Keratinocyte (primary cell): Measurements from ENCODE around the gene GPATCH1. TPM values are rescaled to one million over a fixed set of nuclear protein-coding genes. Genes with fewer than 3 reads are reported as not detected.

Experiments used
- DNase-seq: peaks from one replicate; pipeline ENCODE4 v3.0.0-alpha.2; 2011; ENCODE audit warnings: low read depth, missing footprints, low spot score
- FAIRE-seq: peaks from 2 replicates; lab custom pipeline; 2011; peaks lifted over from hg19 to GRCh38; lab: Jason Lieb, UNC
- H2AFZ ChIP-seq: 2 replicates; pipeline ENCODE4 v1.6.0; 2012; ENCODE audit warnings: low read length, control low read depth, inconsistent platforms; ENCODE audit not compliant: control insufficient read depth
- H3K27ac ChIP-seq: 2 replicates; pipeline ENCODE4 v1.5.1; 2011; ENCODE audit warnings: low read length; ENCODE audit not compliant: control insufficient read depth, insufficient read depth
- H3K27me3 ChIP-seq: 3 replicates; pipeline ENCODE4 v1.6.0; 2011; ENCODE audit warnings: low read length; ENCODE audit not compliant: control insufficient read depth, insufficient read depth; ENCODE audit errors: extremely low read depth
- H3K36me3 ChIP-seq, 2 experiments: 2 replicates in 1 of 2; 3 replicates in 1 of 2; pipeline ENCODE4 v1.5.1; 2011; ENCODE audit warnings: low read length in 2 of 2, mild to moderate bottlenecking in 1 of 2; ENCODE audit not compliant: control insufficient read depth in 2 of 2, insufficient read depth in 2 of 2; ENCODE audit errors: extremely low read depth in 1 of 2
- H3K4me1 ChIP-seq: 3 replicates; pipeline ENCODE4 v1.5.1; 2011; ENCODE audit warnings: low read length; ENCODE audit not compliant: control insufficient read depth, insufficient read depth; ENCODE audit errors: extremely low read depth
- H3K4me2 ChIP-seq: 3 replicates; pipeline ENCODE4 v1.6.0; 2011; ENCODE audit warnings: low read depth, low read length; ENCODE audit not compliant: control insufficient read depth, insufficient read depth; ENCODE audit errors: extremely low read depth
- H3K4me3 ChIP-seq, 3 experiments: fragments of 200-600 bp in 1 of 3; sonication (generic) in 1 of 3; 2 replicates in 2 of 3; 3 replicates in 1 of 3; pipeline ENCODE4 v1.5.1; 2011 to 2016; ENCODE audit warnings: low read length in 3 of 3, mild to moderate bottlenecking in 3 of 3, control low read depth in 2 of 3, inconsistent platforms in 1 of 3, low read depth in 1 of 3, mixed read lengths in 1 of 3, mixed run types in 1 of 3, moderate library complexity in 1 of 3; ENCODE audit not compliant: control insufficient read depth in 2 of 3, insufficient read depth in 2 of 3; ENCODE audit errors: extremely low read depth in 1 of 3
- H3K79me2 ChIP-seq: 2 replicates; pipeline ENCODE4 v1.6.0; 2012; ENCODE audit warnings: low read length; ENCODE audit not compliant: control insufficient read depth, insufficient read depth
- H3K9ac ChIP-seq: 3 replicates; pipeline ENCODE4 v1.6.0; 2011; ENCODE audit warnings: low read length; ENCODE audit not compliant: control insufficient read depth, insufficient read depth; ENCODE audit errors: extremely low read depth
- H3K9me1 ChIP-seq: 3 replicates; pipeline ENCODE4 v1.6.0; 2011; ENCODE audit warnings: low read length; ENCODE audit not compliant: control insufficient read depth, insufficient read depth; ENCODE audit errors: extremely low read depth
- H3K9me3 ChIP-seq: 2 replicates; pipeline ENCODE4 v1.5.1; 2012; ENCODE audit warnings: low read depth, low read length; ENCODE audit not compliant: control insufficient read depth
- H4K20me1 ChIP-seq: 3 replicates; pipeline ENCODE4 v1.6.0; 2011; ENCODE audit warnings: low read length; ENCODE audit not compliant: control insufficient read depth, insufficient read depth; ENCODE audit errors: extremely low read depth
- EZH2 ChIP-seq: IDR thresholded peaks from one replicate; pipeline ENCODE4 v1.6.1; 2012; ENCODE audit warnings: inconsistent platforms, mild to moderate bottlenecking, low read length, moderate library complexity
- dilution Hi-C: fragments of 300-500 bp; cut with MboI; formaldehyde crosslinking; loops from one replicate; pipeline ENCODE4 v1.7.0; 2020; ENCODE audit warnings: low sequenced_read_pairs; ENCODE audit not compliant: extremely low pct_ligation_motif_present
- polyA plus RNA-seq, 5 experiments: library from polyadenylated mRNA; depleted of rRNA in 3 of 5; stranded (reverse) in 3 of 5; stranded (forward) in 1 of 5; unstranded in 1 of 5; fragments of >200 nt; gene quantifications; 1 replicate in 1 of 5; 2 replicates in 3 of 5; 3 replicates in 1 of 5; pipeline versions ENCODE4 v1.2.1 to v1.2.3, GENCODE V29; 2011 to 2012; ENCODE audit warnings: missing spikeins in 2 of 5, low read depth in 1 of 5, low replicate concordance in 1 of 5
- TF ChIP-seq, protein P1 (sequence below), 3 experiments: IDR thresholded peaks in 1 of 3; conservative IDR thresholded peaks in 1 of 3; optimal IDR thresholded peaks in 1 of 3; 2 replicates in 2 of 3; 3 replicates in 1 of 3; pipeline versions ENCODE3 to v1.5.1; 2011; ENCODE audit warnings: low read length in 3 of 3, mild to moderate bottlenecking in 3 of 3, moderate library complexity in 2 of 3, control low read depth in 1 of 3, inconsistent platforms in 1 of 3; ENCODE audit not compliant: insufficient read depth in 2 of 3; ENCODE audit errors: extremely low read depth in 1 of 3

The GPATCH1 gene
- polyA plus RNA-seq, 1 donor (not counting 4 experiments of a cell fraction or from before 2014, with no cell fraction given), result 5.8 TPM

DNA sequence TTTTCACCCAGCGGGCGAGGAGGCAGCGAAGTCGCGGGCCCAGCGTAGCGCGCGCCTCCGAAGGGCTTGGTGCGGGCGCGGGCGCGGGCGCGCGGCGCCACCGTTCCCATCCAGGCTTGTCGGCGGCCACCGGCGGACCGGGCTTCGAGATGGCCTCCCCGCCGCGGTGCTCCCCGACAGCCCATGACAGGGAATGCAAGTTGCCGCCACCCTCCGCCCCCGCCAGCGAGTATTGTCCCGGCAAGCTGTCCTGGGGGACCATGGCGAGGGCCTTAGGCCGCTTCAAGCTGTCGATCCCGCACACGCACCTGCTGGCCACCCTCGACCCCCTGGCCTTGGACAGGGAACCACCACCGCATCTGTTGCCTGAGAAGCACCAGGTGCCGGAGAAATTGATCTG, 51.0 kb downstream of the GPATCH1 start, which contains the start of gene WDR88:
Gene WDR88 (plus strand): TSS at position 94 of the 400 bp plus-strand sequence. CDS start 56 bp downstream, at position 150.
- no peak within 1 kb of the TSS for H2AFZ ChIP-seq
- H3K27me3 ChIP-seq, result no peaks in the 10 kb centered on the region
- no peak within 1 kb of the TSS for H3K4me3 ChIP-seq
- no peaks in the 10 kb centered on the region for H3K9me3 ChIP-seq
- no peak for TF ChIP-seq EZH2
- TF ChIP-seq, protein P1, sequence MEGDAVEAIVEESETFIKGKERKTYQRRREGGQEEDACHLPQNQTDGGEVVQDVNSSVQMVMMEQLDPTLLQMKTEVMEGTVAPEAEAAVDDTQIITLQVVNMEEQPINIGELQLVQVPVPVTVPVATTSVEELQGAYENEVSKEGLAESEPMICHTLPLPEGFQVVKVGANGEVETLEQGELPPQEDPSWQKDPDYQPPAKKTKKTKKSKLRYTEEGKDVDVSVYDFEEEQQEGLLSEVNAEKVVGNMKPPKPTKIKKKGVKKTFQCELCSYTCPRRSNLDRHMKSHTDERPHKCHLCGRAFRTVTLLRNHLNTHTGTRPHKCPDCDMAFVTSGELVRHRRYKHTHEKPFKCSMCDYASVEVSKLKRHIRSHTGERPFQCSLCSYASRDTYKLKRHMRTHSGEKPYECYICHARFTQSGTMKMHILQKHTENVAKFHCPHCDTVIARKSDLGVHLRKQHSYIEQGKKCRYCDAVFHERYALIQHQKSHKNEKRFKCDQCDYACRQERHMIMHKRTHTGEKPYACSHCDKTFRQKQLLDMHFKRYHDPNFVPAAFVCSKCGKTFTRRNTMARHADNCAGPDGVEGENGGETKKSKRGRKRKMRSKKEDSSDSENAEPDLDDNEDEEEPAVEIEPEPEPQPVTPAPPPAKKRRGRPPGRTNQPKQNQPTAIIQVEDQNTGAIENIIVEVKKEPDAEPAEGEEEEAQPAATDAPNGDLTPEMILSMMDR (optimal IDR thresholded peaks at IDR 0.05 in 1 of 3, IDR thresholded peaks at IDR 0.05 in 1 of 3, conservative IDR thresholded peaks at IDR 0.05 in 1 of 3; ENCODE audit: extremely low read depth in 1 of 3, insufficient read depth in 2 of 3, low read length in 3 of 3), result no peak
- FAIRE-seq (no peak), DNase-seq (no peak)
- no peak within 1 kb of the TSS for H3K27ac ChIP-seq
- no peaks in the 10 kb centered on the region for H3K4me1 ChIP-seq
- H3K9ac ChIP-seq, result no peak within 1 kb of the TSS
- H3K4me2 ChIP-seq, result no peak within 1 kb of the TSS
- H3K36me3 ChIP-seq, result peaks cover 3 to 5% of the 10 kb centered on the region in 2 experiments
- dilution Hi-C loops, result no loop called here
- no peaks in the 10 kb centered on the region for H3K9me1 ChIP-seq
- H3K79me2 ChIP-seq, result no peaks in the 10 kb centered on the region
- no peaks in the 10 kb centered on the region for H4K20me1 ChIP-seq

DNA sequence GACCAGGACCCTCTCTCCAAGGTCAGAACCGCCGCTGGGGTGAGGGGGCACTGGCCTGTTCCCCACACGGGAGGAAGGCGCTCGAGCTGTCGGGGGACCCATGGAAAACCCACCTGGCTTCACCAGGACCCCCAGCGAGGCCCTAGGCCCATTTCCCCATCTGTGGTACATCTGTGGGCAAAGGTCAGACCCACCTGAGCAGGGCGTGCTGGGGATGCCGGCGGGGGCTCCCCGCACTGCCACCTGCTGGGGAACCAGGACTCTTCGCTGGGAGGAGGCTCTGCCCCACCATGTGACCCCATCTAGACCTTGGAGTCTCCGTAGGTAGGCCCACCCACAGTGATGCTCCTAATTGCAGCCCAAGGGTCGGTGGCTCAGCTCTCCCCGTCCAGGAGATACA, 51.4 kb downstream of the GPATCH1 start:
- no peak for DNase-seq
- no peak overlapping the region for H3K4me2 ChIP-seq
- dilution Hi-C loops, result no loop called here

More for the DNA sequence above, 51.4 kb downstream of the GPATCH1 start:
- Histone ChIP-seq H2AFZ (no peak overlapping the region), H3K9me1 (no peaks in the 10 kb centered on the region), H3K27me3 (no peaks in the 10 kb centered on the region), H3K4me3 (no peak overlapping the region), H3K79me2 (no peaks in the 10 kb centered on the region), H3K4me1 (no peaks in the 10 kb centered on the region), H3K36me3 (peaks cover 3 to 5% of the 10 kb centered on the region in 2 experiments), H4K20me1 (no peaks in the 10 kb centered on the region), H3K9ac (no peak overlapping the region), H3K9me3 (no peaks in the 10 kb centered on the region), H3K27ac (no peak overlapping the region)
- TF ChIP-seq, protein P1 (optimal IDR thresholded peaks at IDR 0.05 in 1 of 3, IDR thresholded peaks at IDR 0.05 in 1 of 3, conservative IDR thresholded peaks at IDR 0.05 in 1 of 3; ENCODE audit: extremely low read depth in 1 of 3, insufficient read depth in 2 of 3, low read length in 3 of 3), result peak in 2 of 3 experiments; percentile 43 to 49
- TF ChIP-seq EZH2, result no peak
- FAIRE-seq, result no peak
